ENCODE measurements around the gene CHD6. TPM values are rescaled to one million over a fixed set of nuclear protein-coding genes. Genes with fewer than 3 reads are reported as not detected.

CHD6 gene
- total RNA-seq, 4 donors from 2014 or later: 18.5 to 49.3 (median 28.7) TPM

GRCh38 chr20:41592516-41593216, 25.5 kb downstream of the CHD6 start:
- no peak for ATAC-seq (ENCODE audit: low FRiP score)
- DNase-seq (ENCODE audit: low spot score): no peak
- TF ChIP-seq, protein P1, sequence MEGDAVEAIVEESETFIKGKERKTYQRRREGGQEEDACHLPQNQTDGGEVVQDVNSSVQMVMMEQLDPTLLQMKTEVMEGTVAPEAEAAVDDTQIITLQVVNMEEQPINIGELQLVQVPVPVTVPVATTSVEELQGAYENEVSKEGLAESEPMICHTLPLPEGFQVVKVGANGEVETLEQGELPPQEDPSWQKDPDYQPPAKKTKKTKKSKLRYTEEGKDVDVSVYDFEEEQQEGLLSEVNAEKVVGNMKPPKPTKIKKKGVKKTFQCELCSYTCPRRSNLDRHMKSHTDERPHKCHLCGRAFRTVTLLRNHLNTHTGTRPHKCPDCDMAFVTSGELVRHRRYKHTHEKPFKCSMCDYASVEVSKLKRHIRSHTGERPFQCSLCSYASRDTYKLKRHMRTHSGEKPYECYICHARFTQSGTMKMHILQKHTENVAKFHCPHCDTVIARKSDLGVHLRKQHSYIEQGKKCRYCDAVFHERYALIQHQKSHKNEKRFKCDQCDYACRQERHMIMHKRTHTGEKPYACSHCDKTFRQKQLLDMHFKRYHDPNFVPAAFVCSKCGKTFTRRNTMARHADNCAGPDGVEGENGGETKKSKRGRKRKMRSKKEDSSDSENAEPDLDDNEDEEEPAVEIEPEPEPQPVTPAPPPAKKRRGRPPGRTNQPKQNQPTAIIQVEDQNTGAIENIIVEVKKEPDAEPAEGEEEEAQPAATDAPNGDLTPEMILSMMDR (IDR thresholded peaks at IDR 0.05): no peak

DNA sequence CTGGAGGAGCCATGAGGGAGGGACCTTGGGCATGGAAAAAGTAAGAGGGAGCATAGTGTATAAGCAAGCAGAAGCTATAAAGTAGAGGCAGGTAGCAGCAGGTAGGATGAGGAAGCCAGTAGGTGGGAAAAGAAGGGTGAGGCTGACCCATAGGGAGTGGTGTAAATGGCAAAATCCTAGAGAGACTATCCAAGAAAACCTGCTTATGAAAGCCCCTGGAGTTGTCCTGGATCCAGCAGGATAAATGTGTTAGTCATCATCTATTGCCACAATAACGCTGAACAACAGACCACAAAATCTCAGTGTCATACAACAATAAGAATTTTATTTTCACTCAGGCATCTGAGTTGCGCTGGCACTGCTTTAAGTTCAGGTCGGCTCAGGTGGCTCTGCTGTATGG, 30.2 kb downstream of the CHD6 start:
- TF ChIP-seq, protein P1 (IDR thresholded peaks at IDR 0.05): no peak
- ATAC-seq (ENCODE audit: low FRiP score) (no peak), DNase-seq (ENCODE audit: low spot score) (no peak)

- DNase-seq (ENCODE audit: low spot score) (no peak), ATAC-seq (ENCODE audit: low FRiP score) (no peak)
- TF ChIP-seq, protein P1 (IDR thresholded peaks at IDR 0.05): no peak
These were observed 30.7 kb downstream of the CHD6 start for GRCh38 chr20:41587523-41587922.

- TF ChIP-seq, protein P1 (IDR thresholded peaks at IDR 0.05): no peak
- no peak for ATAC-seq (ENCODE audit: low FRiP score)
- no peak for DNase-seq (ENCODE audit: low spot score)
These were observed 31.4 kb downstream of the CHD6 start for GRCh38 chr20:41586772-41587171.

- DNase-seq (ENCODE audit: low spot score) (no peak), ATAC-seq (ENCODE audit: low FRiP score) (no peak)
- TF ChIP-seq, protein P1 (IDR thresholded peaks at IDR 0.05): no peak
These were observed 37.8 kb downstream of the CHD6 start for GRCh38 chr20:41580350-41580749.

- TF ChIP-seq, protein P1 (IDR thresholded peaks at IDR 0.05): no peak
- ATAC-seq (ENCODE audit: low FRiP score): no peak
These were observed 40.8 kb downstream of the CHD6 start for GRCh38 chr20:41577129-41578009.

More at GRCh38 chr20:41577129-41578009, 40.8 kb downstream of the CHD6 start:
- DNase-seq (ENCODE audit: low spot score): no peak
